ENCODE results near the gene SERPINE3.

GRCh38 chr13:51342706-51343105, 3.2 kb downstream of the SERPINE3 start:
- TF ChIP-seq, protein P1, sequence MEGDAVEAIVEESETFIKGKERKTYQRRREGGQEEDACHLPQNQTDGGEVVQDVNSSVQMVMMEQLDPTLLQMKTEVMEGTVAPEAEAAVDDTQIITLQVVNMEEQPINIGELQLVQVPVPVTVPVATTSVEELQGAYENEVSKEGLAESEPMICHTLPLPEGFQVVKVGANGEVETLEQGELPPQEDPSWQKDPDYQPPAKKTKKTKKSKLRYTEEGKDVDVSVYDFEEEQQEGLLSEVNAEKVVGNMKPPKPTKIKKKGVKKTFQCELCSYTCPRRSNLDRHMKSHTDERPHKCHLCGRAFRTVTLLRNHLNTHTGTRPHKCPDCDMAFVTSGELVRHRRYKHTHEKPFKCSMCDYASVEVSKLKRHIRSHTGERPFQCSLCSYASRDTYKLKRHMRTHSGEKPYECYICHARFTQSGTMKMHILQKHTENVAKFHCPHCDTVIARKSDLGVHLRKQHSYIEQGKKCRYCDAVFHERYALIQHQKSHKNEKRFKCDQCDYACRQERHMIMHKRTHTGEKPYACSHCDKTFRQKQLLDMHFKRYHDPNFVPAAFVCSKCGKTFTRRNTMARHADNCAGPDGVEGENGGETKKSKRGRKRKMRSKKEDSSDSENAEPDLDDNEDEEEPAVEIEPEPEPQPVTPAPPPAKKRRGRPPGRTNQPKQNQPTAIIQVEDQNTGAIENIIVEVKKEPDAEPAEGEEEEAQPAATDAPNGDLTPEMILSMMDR (optimal IDR thresholded peaks at IDR 0.05 in 1 of 3, IDR thresholded peaks at IDR 0.05 in 1 of 3, conservative IDR thresholded peaks at IDR 0.05 in 1 of 3; ENCODE audit: extremely low read depth in 1 of 3, insufficient read depth in 2 of 3, low read length in 3 of 3) = no peak
- TF ChIP-seq EZH2 (IDR thresholded peaks at IDR 0.05; ENCODE audit: low read length) = no peak
